GM12873 (cell line): ENCODE results near the gene MCM6.

Experiments used
- CTCF ChIP-seq: IDR thresholded peaks from 2 replicates; pipeline ENCODE4 v1.5.1; 2012; ENCODE audit warnings: low read depth, mild to moderate bottlenecking, moderate library complexity, low read length, control low read depth; ENCODE audit not compliant: insufficient read depth; ENCODE audit errors: missing control alignments

The MCM6 gene

DNA sequence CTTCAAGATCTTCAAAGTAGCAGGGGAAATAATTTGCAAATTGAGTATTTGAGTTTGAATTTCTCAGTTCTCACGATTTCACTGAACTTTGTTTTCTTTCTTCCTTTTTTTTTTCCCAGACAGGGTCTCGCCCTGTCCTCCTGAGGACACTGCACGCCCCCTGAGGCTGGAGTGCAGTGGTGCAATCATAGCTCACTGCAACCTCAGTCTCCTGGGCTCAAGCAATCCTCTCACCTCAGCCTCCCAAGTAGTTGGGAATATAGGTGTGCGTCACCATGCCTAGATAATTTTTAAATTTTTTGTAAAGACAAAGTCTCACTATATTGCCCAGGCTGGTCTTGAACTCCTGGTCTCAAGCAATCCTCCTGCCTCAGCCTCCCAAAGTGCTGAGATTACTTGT, 80.6 kb downstream of the MCM6 start:
- peak; percentile 16 for TF ChIP-seq CTCF

GRCh38 chr2:135792401-135793150, 83.7 kb downstream of the MCM6 start:
- no peak for TF ChIP-seq CTCF

GRCh38 chr2:135791418-135792190, 84.6 kb downstream of the MCM6 start:
- TF ChIP-seq CTCF = no peak

- TF ChIP-seq CTCF = no peak
Observed at GRCh38 chr2:135790423-135790822, 85.8 kb downstream of the MCM6 start.
